ENCODE data around the gene CXCL14. TPM values are rescaled to one million over a fixed set of nuclear protein-coding genes. Genes with fewer than 3 reads are reported as not detected.

Gene CXCL14
- total and polyA plus RNA-seq, 2 experiments from 2014 or later: 1.7 TPM; not detected in 1

- H3K4me2 ChIP-seq: no peak overlapping the region
- no peaks in the 10 kb centered on the region for H3K9me2 ChIP-seq (ENCODE audit: insufficient read depth)
- no peaks in the 10 kb centered on the region; the same call in 2 of the 3 replicates for H3K36me3 Mint-ChIP-seq (ENCODE audit: low read depth)
- no peaks in the 10 kb centered on the region; the same call in 1 of the 2 replicates for H3K36me3 ChIP-seq (ENCODE audit: insufficient read depth)
- H2AFZ ChIP-seq: no peak overlapping the region
- H3K4me3 ChIP-seq: no peak overlapping the region
- peaks cover 17% of the 10 kb centered on the region for H3K9me3 Mint-ChIP-seq
- ATAC-seq (no peak), DNase-seq (ENCODE audit: low spot score) (no peak)
- H4K20me1 ChIP-seq (replicated peaks; ENCODE audit: insufficient read depth): peaks cover 47% of the 10 kb centered on the region
- peaks cover 42% of the 10 kb centered on the region for H3K4me1 ChIP-seq (ENCODE audit: insufficient read depth)
- peaks cover 29% of the 10 kb centered on the region for H3K4me1 Mint-ChIP-seq
- H3K79me2 ChIP-seq (replicated peaks; ENCODE audit: insufficient read depth): no peaks in the 10 kb centered on the region
- H3K27ac Mint-ChIP-seq: no peak overlapping the region
- no peak for TF ChIP-seq REST (IDR thresholded peaks at IDR 0.05; ENCODE audit: unreplicated experiment)
- peaks cover 4% of the 10 kb centered on the region; the same call in 1 of the 2 replicates for H3F3A ChIP-seq (replicated peaks; ENCODE audit: low read depth)
- H3K4me3 Mint-ChIP-seq: no peak overlapping the region
- no peak overlapping the region for H3K27ac ChIP-seq (ENCODE audit: low read depth)
- H3K27me3 ChIP-seq (ENCODE audit: insufficient read depth): peaks cover 100% of the 10 kb centered on the region
- peaks cover 99% of the 10 kb centered on the region for H3K27me3 Mint-ChIP-seq (ENCODE audit: insufficient read depth, low read depth, poor library complexity)
Observed at GRCh38 chr5:135541807-135542502, 36.8 kb downstream of the CXCL14 start.

GRCh38 chr5:135539430-135540005, 39.3 kb downstream of the CXCL14 start:
- Histone ChIP-seq H3K4me3 (no peak overlapping the region), H3K79me2 (replicated peaks; ENCODE audit: insufficient read depth) (no peaks in the 10 kb centered on the region), H3K4me1 (ENCODE audit: insufficient read depth) (peaks cover 31% of the 10 kb centered on the region), H3K27me3 (ENCODE audit: insufficient read depth) (peaks cover 100% of the 10 kb centered on the region), H3F3A (replicated peaks; ENCODE audit: low read depth) (0 out of 2 replicates have a peak, but pooled peaks cover 4% of the 10 kb centered on the region), H3K4me2 (no peak overlapping the region), H3K9me2 (ENCODE audit: insufficient read depth) (no peaks in the 10 kb centered on the region), H4K20me1 (replicated peaks; ENCODE audit: insufficient read depth) (peaks cover 38% of the 10 kb centered on the region), H2AFZ (no peak overlapping the region), H3K36me3 (ENCODE audit: insufficient read depth) (no peaks in the 10 kb centered on the region; the same call in 1 of the 2 replicates), H3K27ac (ENCODE audit: low read depth) (no peak overlapping the region)
- Mint-ChIP-seq H3K4me3 (no peak overlapping the region), H3K27ac (no peak overlapping the region), H3K36me3 (ENCODE audit: low read depth) (no peaks in the 10 kb centered on the region; the same call in 2 of the 3 replicates), H3K4me1 (peaks cover 19% of the 10 kb centered on the region), H3K9me3 (peaks cover 17% of the 10 kb centered on the region), H3K27me3 (ENCODE audit: insufficient read depth, low read depth, poor library complexity) (peaks cover 99% of the 10 kb centered on the region)
- no peak for ATAC-seq
- DNase-seq (ENCODE audit: low spot score): no peak
- no peak for TF ChIP-seq CREB1 (CRISPR knock-in tag; IDR thresholded peaks at IDR 0.05; ENCODE audit: low read depth)
- TF ChIP-seq REST (IDR thresholded peaks at IDR 0.05; ENCODE audit: unreplicated experiment): no peak
- no peak for TF ChIP-seq NANOG (IDR thresholded peaks at IDR 0.05; ENCODE audit: borderline replicate concordance)
- TF ChIP-seq ZNF462 (CRISPR knock-in tag; IDR thresholded peaks at IDR 0.05): no peak
- TF ChIP-seq EZH2 (IDR thresholded peaks at IDR 0.05; ENCODE audit: low read depth, unreplicated experiment): no peak
- no peak for TF ChIP-seq STAT1 (IDR thresholded peaks at IDR 0.05; ENCODE audit: unreplicated experiment)
